OCI-LY3 (cell line): ENCODE measurements around the gene DDIAS.

Source experiments
- CTCF ChIP-seq: fragments of 200-600, 300-600 bp; sonication (generic); IDR thresholded peaks from 2 replicates; pipeline ENCODE4 v1.5.1; 2014; ENCODE audit warnings: antibody characterized with exemption, low read length, low read depth
- EZH2phosphoT487 ChIP-seq: fragments of 200-600 bp; shearing (Covaris generic); IDR thresholded peaks from 2 replicates; pipeline ENCODE4 v1.6.1; 2018; ENCODE audit warnings: antibody characterized with exemption, mixed run types, low read depth

- TF ChIP-seq CTCF (no peak), EZH2phosphoT487 (no peak)
These were observed 28.7 kb downstream of the DDIAS start for GRCh38 chr11:82930229-82930628.
